ENCODE data around the gene ADCY4.

The ADCY4 gene

GRCh38 chr14:24315243-24315806 is 19.5 kb downstream of the ADCY4 start:
- no peak for DNase-seq

GRCh38 chr14:24314377-24315193 is 20.3 kb downstream of the ADCY4 start:
- no peak for DNase-seq

- DNase-seq = no peak
Measured at GRCh38 chr14:24313913-24314312, 21.0 kb downstream of the ADCY4 start.

- DNase-seq = no peak
Measured at GRCh38 chr14:24312736-24313507, 21.9 kb downstream of the ADCY4 start.

GRCh38 chr14:24311837-24312615 is 22.8 kb downstream of the ADCY4 start:
- no peak for DNase-seq

GRCh38 chr14:24310646-24311604 is 23.9 kb downstream of the ADCY4 start, which contains the start of gene LTB4R:
LTB4R (plus strand) TSS chr14:24311502; CDS start chr14:24315652, 4,150 bp downstream.
- no peak for DNase-seq

- no peak for DNase-seq
Measured at GRCh38 chr14:24310265-24310645, 24.6 kb downstream of the ADCY4 start.

- no peak for DNase-seq
Measured at GRCh38 chr14:24309538-24310264, 25.2 kb downstream of the ADCY4 start, which contains the start of gene LTB4R2. LTB4R2 (plus strand) TSS chr14:24310140; CDS start chr14:24310665, 525 bp downstream.

GRCh38 chr14:24308342-24309124 is 26.3 kb downstream of the ADCY4 start:
- DNase-seq = no peak

- peak; percentile 34 to 58 for DNase-seq
Measured at GRCh38 chr14:24307575-24308341, 27.1 kb downstream of the ADCY4 start, which contains the start of gene CIDEB. CIDEB (minus strand) TSS chr14:24307977; CDS start chr14:24307858, 119 bp downstream.

GRCh38 chr14:24307156-24307574 is 27.7 kb downstream of the ADCY4 start:
- DNase-seq = no peak

- DNase-seq = no peak
Measured at GRCh38 chr14:24304019-24304387, 30.9 kb downstream of the ADCY4 start.

GRCh38 chr14:24300326-24300980 is 34.4 kb downstream of the ADCY4 start:
- no peak for DNase-seq

GRCh38 chr14:24299255-24300191 is 35.3 kb downstream of the ADCY4 start, which contains the start of the genes DHRS1 and NOP9:
DHRS1 (minus strand) TSS chr14:24299780; CDS start chr14:24299106, 674 bp downstream.
NOP9 (plus strand) TSS chr14:24299850; CDS start chr14:24299955, 105 bp downstream.
- peak; percentile 66 to 88 for DNase-seq

- DNase-seq = peak; percentile 58 to 76
Measured at GRCh38 chr14:24298892-24299254, 36.0 kb downstream of the ADCY4 start.

GRCh38 chr14:24297190-24297964 is 37.5 kb downstream of the ADCY4 start:
- DNase-seq = peak; percentile 17 to 51

Measured in NCI-H524 (cell line).